Peyer's patch (tissue), 4 donors: Measurements from ENCODE around the gene KHDRBS1.
"Not testable (repeated sequence)": the region's sequence is repeated elsewhere in the genome, so short reads cannot be mapped to it uniquely, and the experiment has no call there.

Experiments used
- POLR2A ChIP-seq, 2 donors: fragments of 450-650 bp; IDR thresholded peaks; one replicate each; pipeline ENCODE4 v1.5.1; 2017; ENCODE audit warnings: antibody characterized with exemption in 2 of 2, mild to moderate bottlenecking in 2 of 2, moderate library complexity in 2 of 2
- TF ChIP-seq, protein P1 (sequence below), 6 experiments: fragments of 450-650 bp in 4 of 6; fragments of 200-600 bp in 2 of 6; sonication (generic) in 1 of 6; IDR thresholded peaks; one replicate each; pipeline ENCODE4 v1.5.1; 2017 to 2019; ENCODE audit warnings: antibody characterized with exemption in 6 of 6, mild to moderate bottlenecking in 3 of 6, moderate library complexity in 1 of 6

DNA sequence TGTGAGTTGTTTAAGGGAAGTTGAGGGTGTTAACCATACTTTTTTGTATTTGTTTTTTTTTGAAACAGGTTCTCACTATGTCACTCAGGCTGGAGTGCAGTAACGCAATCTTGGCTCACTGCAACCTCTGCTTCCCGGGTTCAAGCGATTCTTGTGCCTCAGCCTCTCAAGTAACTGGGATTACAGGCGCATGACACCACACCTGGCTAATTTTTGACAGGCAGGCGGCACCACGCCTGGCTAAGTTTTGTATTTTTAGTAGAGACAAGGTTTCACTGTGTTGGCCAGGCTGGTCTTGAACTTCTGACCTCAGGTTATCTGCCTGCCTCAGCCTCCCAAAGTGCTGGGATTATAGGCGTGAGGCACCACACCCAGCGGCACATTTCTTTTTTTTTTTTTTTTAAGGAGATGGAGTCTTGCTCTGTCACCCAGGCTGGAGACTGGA lies 7.9 kb downstream of the KHDRBS1 start:
- TF ChIP-seq POLR2A (IDR thresholded peaks at IDR 0.05), result not testable (repeated sequence)
- TF ChIP-seq, protein P1, sequence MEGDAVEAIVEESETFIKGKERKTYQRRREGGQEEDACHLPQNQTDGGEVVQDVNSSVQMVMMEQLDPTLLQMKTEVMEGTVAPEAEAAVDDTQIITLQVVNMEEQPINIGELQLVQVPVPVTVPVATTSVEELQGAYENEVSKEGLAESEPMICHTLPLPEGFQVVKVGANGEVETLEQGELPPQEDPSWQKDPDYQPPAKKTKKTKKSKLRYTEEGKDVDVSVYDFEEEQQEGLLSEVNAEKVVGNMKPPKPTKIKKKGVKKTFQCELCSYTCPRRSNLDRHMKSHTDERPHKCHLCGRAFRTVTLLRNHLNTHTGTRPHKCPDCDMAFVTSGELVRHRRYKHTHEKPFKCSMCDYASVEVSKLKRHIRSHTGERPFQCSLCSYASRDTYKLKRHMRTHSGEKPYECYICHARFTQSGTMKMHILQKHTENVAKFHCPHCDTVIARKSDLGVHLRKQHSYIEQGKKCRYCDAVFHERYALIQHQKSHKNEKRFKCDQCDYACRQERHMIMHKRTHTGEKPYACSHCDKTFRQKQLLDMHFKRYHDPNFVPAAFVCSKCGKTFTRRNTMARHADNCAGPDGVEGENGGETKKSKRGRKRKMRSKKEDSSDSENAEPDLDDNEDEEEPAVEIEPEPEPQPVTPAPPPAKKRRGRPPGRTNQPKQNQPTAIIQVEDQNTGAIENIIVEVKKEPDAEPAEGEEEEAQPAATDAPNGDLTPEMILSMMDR (IDR thresholded peaks at IDR 0.05), result not testable (repeated sequence)
